Endothelial cell (in vitro differentiated cells): Measurements from ENCODE around the gene ZFAND2B. TPM values are rescaled to one million over a fixed set of nuclear protein-coding genes. Genes with fewer than 3 reads are reported as not detected.
A peak's percentile ranks its signal among the peaks of the same experiment; 100 is the strongest.

Source experiments
- DNase-seq: peaks from one replicate; pipeline ENCODE4 v3.0.0; 2021; ENCODE audit warnings: low spot score
- H3K27ac Mint-ChIP-seq: one replicate; pipeline ENCODE4 v1.8.0; 2021; ENCODE audit warnings: mixed read lengths, inconsistent platforms; ENCODE audit not compliant: unreplicated experiment
- H3K27me3 Mint-ChIP-seq: one replicate; pipeline ENCODE4 v1.8.0; 2021; ENCODE audit warnings: mild to moderate bottlenecking, moderate library complexity, mixed read lengths, inconsistent platforms; ENCODE audit not compliant: unreplicated experiment
- H3K36me3 Mint-ChIP-seq: one replicate; pipeline ENCODE4 v1.8.0; 2021; ENCODE audit warnings: mild to moderate bottlenecking, low read depth, mixed read lengths, inconsistent platforms; ENCODE audit not compliant: unreplicated experiment
- H3K4me1 Mint-ChIP-seq: one replicate; pipeline ENCODE4 v1.8.0; 2021; ENCODE audit warnings: mild to moderate bottlenecking, mixed read lengths, inconsistent platforms; ENCODE audit not compliant: unreplicated experiment
- H3K4me3 Mint-ChIP-seq: one replicate; pipeline ENCODE4 v1.8.0; 2021; ENCODE audit warnings: mild to moderate bottlenecking, mixed read lengths, inconsistent platforms; ENCODE audit not compliant: unreplicated experiment
- H3K9me3 Mint-ChIP-seq: one replicate; pipeline ENCODE4 v1.8.0; 2021; ENCODE audit warnings: mixed read lengths, inconsistent platforms; ENCODE audit not compliant: unreplicated experiment
- CTCF ChIP-seq: fragments of 200-600 bp; sonication (generic); IDR thresholded peaks from one replicate; pipeline ENCODE4 v1.5.0; 2021; ENCODE audit warnings: antibody characterized with exemption; ENCODE audit not compliant: unreplicated experiment
- total RNA-seq: library from RNA; stranded (reverse); fragmentation: NEBNext Ultra II Directional; extraction: Animal tissue kit (Norgen Biotek cat#: 25700); gene quantifications from one replicate; pipeline ENCODE4 v1.2.1, GENCODE V29; 2021; ENCODE audit not compliant: unreplicated experiment

Gene ZFAND2B
- total RNA-seq, 1 donor from 2014 or later, result 39.7 TPM

GRCh38 chr2:219220652-219221402, 14.2 kb downstream of the ZFAND2B start:
- no peak for DNase-seq
- TF ChIP-seq CTCF, result no peak
- Mint-ChIP-seq H3K27me3 (peaks cover 10% of the 10 kb centered on the region), H3K36me3 (peaks cover 37% of the 10 kb centered on the region), H3K4me1 (peaks cover 14% of the 10 kb centered on the region), H3K27ac (no peak overlapping the region), H3K9me3 (no peaks in the 10 kb centered on the region), H3K4me3 (no peak overlapping the region)

- H3K27me3 Mint-ChIP-seq, result peaks cover 7% of the 10 kb centered on the region
- peaks cover 14% of the 10 kb centered on the region for H3K4me1 Mint-ChIP-seq
- peaks cover 41% of the 10 kb centered on the region for H3K36me3 Mint-ChIP-seq
- H3K4me3 Mint-ChIP-seq, result peak overlapping the region; percentile 81
- no peak for TF ChIP-seq CTCF
- H3K27ac Mint-ChIP-seq, result no peak overlapping the region
- H3K9me3 Mint-ChIP-seq, result no peaks in the 10 kb centered on the region
- no peak for DNase-seq
These were observed 15.5 kb downstream of the ZFAND2B start for GRCh38 chr2:219221957-219222518.

- Mint-ChIP-seq H3K27ac (no peak overlapping the region), H3K4me3 (no peak overlapping the region), H3K9me3 (no peaks in the 10 kb centered on the region), H3K4me1 (peaks cover 20% of the 10 kb centered on the region), H3K27me3 (peaks cover 4% of the 10 kb centered on the region), H3K36me3 (peaks cover 41% of the 10 kb centered on the region)
- TF ChIP-seq CTCF, result no peak
- DNase-seq, result no peak
These were observed 17.4 kb downstream of the ZFAND2B start for GRCh38 chr2:219223831-219224610.

- no peak for TF ChIP-seq CTCF
- Mint-ChIP-seq H3K36me3 (peaks cover 41% of the 10 kb centered on the region), H3K9me3 (no peaks in the 10 kb centered on the region), H3K27me3 (peaks cover 8% of the 10 kb centered on the region), H3K27ac (no peak overlapping the region), H3K4me1 (peaks cover 20% of the 10 kb centered on the region), H3K4me3 (peak overlapping the region; percentile 47)
- DNase-seq, result no peak
These were observed 18.8 kb downstream of the ZFAND2B start for GRCh38 chr2:219225350-219225749.
